Transverse colon (tissue), 4 donors: ENCODE data around the gene MAP4. TPM values are rescaled to one million over a fixed set of nuclear protein-coding genes. Genes with fewer than 3 reads are reported as not detected.
A peak's percentile ranks its signal among the peaks of the same experiment; 100 is the strongest.

Experiments
- DNase-seq: peaks from one replicate; pipeline ENCODE4 v3.0.0-alpha.2; 2019
- H3K27ac ChIP-seq, 4 donors: fragments of 200-600 bp; sonication (generic); 2 replicates each; pipeline ENCODE4 v1.5.1; 2016 to 2018; ENCODE audit warnings: inconsistent platforms in 4 of 4
- H3K27me3 ChIP-seq: fragments of 200-600 bp; sonication (generic); 2 replicates; pipeline ENCODE4 v1.5.1; 2017; ENCODE audit warnings: inconsistent platforms
- H3K36me3 ChIP-seq, 4 donors: fragments of 200-600 bp; sonication (generic); 2 replicates each; pipeline ENCODE4 v1.5.1; 2017 to 2019; ENCODE audit warnings: inconsistent platforms in 4 of 4
- H3K4me1 ChIP-seq, 4 donors: fragments of 200-600 bp; sonication (generic); 2 replicates each; pipeline ENCODE4 v1.5.1; 2017 to 2020; ENCODE audit warnings: inconsistent platforms in 4 of 4
- H3K4me3 ChIP-seq, 4 donors: fragments of 200-600 bp; sonication (generic); 1 replicate in 1 of 4; 2 replicates in 3 of 4; pipeline versions ENCODE4 v1.5.1 to v1.6.1; 2017 to 2019; ENCODE audit warnings: inconsistent platforms in 4 of 4
- H3K9me3 ChIP-seq, 2 donors: fragments of 200-600 bp; sonication (generic); 2 replicates each; pipeline ENCODE4 v1.5.1; 2017 to 2019; ENCODE audit warnings: inconsistent platforms in 2 of 2
- EP300 ChIP-seq: sonication (generic); formaldehyde crosslinking; IDR thresholded peaks from one replicate; pipeline ENCODE4 v1.6.1; 2017; ENCODE audit warnings: antibody characterized with exemption, low read depth
- POLR2A ChIP-seq: fragments of 450-650 bp; IDR thresholded peaks from one replicate; pipeline ENCODE4 v1.6.1; 2016; ENCODE audit warnings: antibody characterized with exemption, mild to moderate bottlenecking, moderate library complexity
- POLR2AphosphoS5 ChIP-seq, 3 donors: sonication (generic); formaldehyde crosslinking; IDR thresholded peaks; one replicate each; pipeline ENCODE4 v1.6.1; 2016; ENCODE audit warnings: antibody characterized with exemption in 3 of 3
- WGBS, 2 donors: methylation state at CpG; one replicate each; pipeline ENCODE4 v1.1.5; 2018; ENCODE audit warnings: low coverage in 1 of 2; 5-methylcytosine and 5-hydroxymethylcytosine counted together
- in situ Hi-C, 4 donors: fragments of 200-750 bp; cut with MboI; loops; one replicate each; pipeline versions ENCODE4 v1.15.0 to v1.15.1; 2017; ENCODE audit warnings: low sequenced_read_pairs in 3 of 4, low pct_ligation_motif_present in 1 of 4, low pct_unique_long_range_greater_than_20kb in 1 of 4
- intact Hi-C: fragments of 100-400 bp; cut with DNase I; formaldehyde crosslinking; loops from one replicate; pipeline ENCODE4 v1.15.1; 2023; ENCODE audit warnings: low total_unique reads
- total RNA-seq, 4 donors: library from RNA; depleted of rRNA; stranded (reverse); fragments of >200 nt; gene quantifications; one replicate each; pipeline ENCODE4 v1.1.0, GENCODE V29; 2016
- TF ChIP-seq, protein P1 (sequence below), 5 experiments: fragments of 200-600 bp in 3 of 5; fragments of 450-650 bp in 2 of 5; sonication (generic) in 3 of 5; IDR thresholded peaks; 1 replicate in 2 of 5; 2 replicates in 3 of 5; pipeline ENCODE4 v1.5.1; 2016 to 2017; ENCODE audit warnings: antibody characterized with exemption in 5 of 5, inconsistent platforms in 3 of 5, mild to moderate bottlenecking in 2 of 5, moderate library complexity in 1 of 5

The MAP4 gene
- total RNA-seq, 4 donors from 2014 or later = 68.8 to 148 (median 82.9) TPM

GRCh38 chr3:47896736-47897135 is 119.5 kb downstream of the MAP4 start:
- intact Hi-C loops = no loop called here
- Histone ChIP-seq H3K27ac (no peak overlapping the region), H3K9me3 (no peaks in the 10 kb centered on the region), H3K36me3 (peaks cover 0 to 14% (median 0%) of the 10 kb centered on the region in 4 donors), H3K4me3 (no peak overlapping the region), H3K4me1 (no peaks in the 10 kb centered on the region), H3K27me3 (no peaks in the 10 kb centered on the region)
- DNase-seq = no peak
- 88 to 100% methylated on average over 2 to 3 of the region's 3 CpGs for WGBS, 2 donors
- TF ChIP-seq POLR2AphosphoS5 (IDR thresholded peaks at IDR 0.05) (no peak), POLR2A (no peak), EP300 (no peak)
- TF ChIP-seq, protein P1, sequence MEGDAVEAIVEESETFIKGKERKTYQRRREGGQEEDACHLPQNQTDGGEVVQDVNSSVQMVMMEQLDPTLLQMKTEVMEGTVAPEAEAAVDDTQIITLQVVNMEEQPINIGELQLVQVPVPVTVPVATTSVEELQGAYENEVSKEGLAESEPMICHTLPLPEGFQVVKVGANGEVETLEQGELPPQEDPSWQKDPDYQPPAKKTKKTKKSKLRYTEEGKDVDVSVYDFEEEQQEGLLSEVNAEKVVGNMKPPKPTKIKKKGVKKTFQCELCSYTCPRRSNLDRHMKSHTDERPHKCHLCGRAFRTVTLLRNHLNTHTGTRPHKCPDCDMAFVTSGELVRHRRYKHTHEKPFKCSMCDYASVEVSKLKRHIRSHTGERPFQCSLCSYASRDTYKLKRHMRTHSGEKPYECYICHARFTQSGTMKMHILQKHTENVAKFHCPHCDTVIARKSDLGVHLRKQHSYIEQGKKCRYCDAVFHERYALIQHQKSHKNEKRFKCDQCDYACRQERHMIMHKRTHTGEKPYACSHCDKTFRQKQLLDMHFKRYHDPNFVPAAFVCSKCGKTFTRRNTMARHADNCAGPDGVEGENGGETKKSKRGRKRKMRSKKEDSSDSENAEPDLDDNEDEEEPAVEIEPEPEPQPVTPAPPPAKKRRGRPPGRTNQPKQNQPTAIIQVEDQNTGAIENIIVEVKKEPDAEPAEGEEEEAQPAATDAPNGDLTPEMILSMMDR (IDR thresholded peaks at IDR 0.05) = no peak
- in situ Hi-C loops = no loop called here

DNA sequence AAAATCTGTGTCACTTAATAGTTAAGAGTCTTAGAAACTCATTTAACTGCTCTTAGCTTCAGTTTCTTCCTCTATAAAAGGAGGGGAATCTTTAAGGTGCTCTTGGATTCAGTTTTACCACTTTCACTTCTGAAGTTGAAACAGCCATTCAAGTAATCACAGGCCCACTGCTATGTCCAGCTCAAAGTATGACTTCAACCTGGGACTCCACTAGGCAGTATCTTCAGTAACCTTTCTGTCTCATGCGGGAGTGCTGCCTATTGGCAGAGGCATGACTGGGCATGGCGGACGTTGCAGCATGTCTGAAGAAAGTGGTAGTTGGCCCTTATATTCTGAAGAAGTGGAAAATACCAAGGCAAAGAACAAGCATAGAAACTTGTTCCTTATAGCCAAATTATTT is 121.0 kb downstream of the MAP4 start:
- Histone ChIP-seq H3K27me3 (no peaks in the 10 kb centered on the region), H3K36me3 (peaks cover 0 to 16% (median 0%) of the 10 kb centered on the region in 4 donors), H3K27ac (no peak overlapping the region), H3K4me1 (peaks cover 0 to 12% (median 6%) of the 10 kb centered on the region in 4 donors), H3K9me3 (no peaks in the 10 kb centered on the region), H3K4me3 (no peak overlapping the region)
- in situ Hi-C loops (no loop called here), intact Hi-C loops (no loop called here)
- TF ChIP-seq POLR2A (no peak), EP300 (no peak), POLR2AphosphoS5 (IDR thresholded peaks at IDR 0.05) (no peak)
- TF ChIP-seq, protein P1 (IDR thresholded peaks at IDR 0.05) = no peak
- 100% methylated on average over 3 of the region's 3 CpGs; no CpG with 5 or more reads in 1 of the 2 donors for WGBS, 2 donors
- no peak for DNase-seq

GRCh38 chr3:47892286-47893040 is 123.8 kb downstream of the MAP4 start:
- Histone ChIP-seq H3K27ac (peak overlapping the region in 1 of 4 donors; percentile 54), H3K27me3 (no peaks in the 10 kb centered on the region), H3K9me3 (no peaks in the 10 kb centered on the region), H3K4me1 (peaks cover 0 to 19% (median 7%) of the 10 kb centered on the region in 4 donors), H3K36me3 (peaks cover 0 to 20% (median 0%) of the 10 kb centered on the region in 4 donors), H3K4me3 (no peak overlapping the region)
- TF ChIP-seq POLR2AphosphoS5 (IDR thresholded peaks at IDR 0.05) (no peak), POLR2A (no peak), EP300 (no peak)
- TF ChIP-seq, protein P1 (IDR thresholded peaks at IDR 0.05) = no peak
- in situ Hi-C loops = no loop called here
- DNase-seq = no peak
- 92% methylated on average over 9 to 15 of the region's 15 CpGs for WGBS, 2 donors
- intact Hi-C loops = no loop called here

DNA sequence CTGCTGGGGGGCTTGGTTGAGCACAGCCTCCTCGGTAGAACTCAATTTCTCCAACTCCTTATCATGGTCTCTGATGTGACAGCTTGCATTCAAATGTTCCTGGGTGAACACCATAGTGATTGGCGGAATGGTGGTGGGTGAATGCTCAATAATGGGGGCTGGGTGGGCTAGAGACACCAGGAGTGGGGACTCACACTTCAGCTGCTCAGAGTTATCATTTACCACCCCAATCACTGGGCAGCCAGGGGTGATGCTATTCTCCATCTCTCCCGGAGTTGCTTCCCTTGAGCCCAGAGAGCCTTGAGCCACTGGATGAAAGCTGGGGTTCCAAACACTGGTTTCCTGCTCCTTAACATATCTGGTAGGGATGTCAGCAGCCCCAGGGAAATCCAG is 124.6 kb downstream of the MAP4 start:
- H3K4me1 ChIP-seq = peaks cover 0 to 19% (median 7%) of the 10 kb centered on the region in 4 donors
- TF ChIP-seq, protein P1 (IDR thresholded peaks at IDR 0.05) = no peak
- DNase-seq = no peak
- 88% methylated on average over 3 of the region's 3 CpGs; no CpG with 5 or more reads in 1 of the 2 donors for WGBS, 2 donors
- in situ Hi-C loops = no loop called here
- H3K27me3 ChIP-seq = no peaks in the 10 kb centered on the region
- no peak overlapping the region for H3K4me3 ChIP-seq
- intact Hi-C loops = no loop called here
- no peaks in the 10 kb centered on the region for H3K9me3 ChIP-seq
- peaks cover 0 to 20% (median 0%) of the 10 kb centered on the region in 4 donors for H3K36me3 ChIP-seq
- H3K27ac ChIP-seq = peak overlapping the region; percentile 43 to 74 (median 56)
